ENCODE results near the gene TM4SF20.

DNA sequence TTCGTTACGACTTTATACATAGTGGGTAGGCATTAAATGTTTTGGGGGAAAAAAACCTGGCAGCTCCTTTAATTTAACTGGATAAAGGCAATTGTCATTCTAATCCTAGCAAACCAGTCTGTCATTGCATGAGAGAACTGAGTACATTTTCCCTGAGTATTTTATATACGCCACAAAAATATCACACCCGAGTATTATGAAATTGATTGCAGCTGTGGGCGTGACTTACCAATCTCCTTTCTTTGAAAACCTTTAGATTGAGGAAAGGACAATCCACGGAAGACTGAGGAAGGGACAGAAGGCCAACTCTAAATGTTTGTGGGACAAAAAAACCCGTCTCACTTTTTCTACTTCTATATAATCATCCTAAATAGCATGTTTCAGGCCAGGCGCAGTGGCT lies 9.0 kb downstream of the TM4SF20 start:
- TF ChIP-seq, protein P1, sequence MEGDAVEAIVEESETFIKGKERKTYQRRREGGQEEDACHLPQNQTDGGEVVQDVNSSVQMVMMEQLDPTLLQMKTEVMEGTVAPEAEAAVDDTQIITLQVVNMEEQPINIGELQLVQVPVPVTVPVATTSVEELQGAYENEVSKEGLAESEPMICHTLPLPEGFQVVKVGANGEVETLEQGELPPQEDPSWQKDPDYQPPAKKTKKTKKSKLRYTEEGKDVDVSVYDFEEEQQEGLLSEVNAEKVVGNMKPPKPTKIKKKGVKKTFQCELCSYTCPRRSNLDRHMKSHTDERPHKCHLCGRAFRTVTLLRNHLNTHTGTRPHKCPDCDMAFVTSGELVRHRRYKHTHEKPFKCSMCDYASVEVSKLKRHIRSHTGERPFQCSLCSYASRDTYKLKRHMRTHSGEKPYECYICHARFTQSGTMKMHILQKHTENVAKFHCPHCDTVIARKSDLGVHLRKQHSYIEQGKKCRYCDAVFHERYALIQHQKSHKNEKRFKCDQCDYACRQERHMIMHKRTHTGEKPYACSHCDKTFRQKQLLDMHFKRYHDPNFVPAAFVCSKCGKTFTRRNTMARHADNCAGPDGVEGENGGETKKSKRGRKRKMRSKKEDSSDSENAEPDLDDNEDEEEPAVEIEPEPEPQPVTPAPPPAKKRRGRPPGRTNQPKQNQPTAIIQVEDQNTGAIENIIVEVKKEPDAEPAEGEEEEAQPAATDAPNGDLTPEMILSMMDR (IDR thresholded peaks at IDR 0.05) = no peak
- no peak for TF ChIP-seq POLR2A (IDR thresholded peaks at IDR 0.05)
